ENCODE results near the gene NPHP1. TPM values are rescaled to one million over a fixed set of nuclear protein-coding genes. Genes with fewer than 3 reads are reported as not detected.

NPHP1 gene
- total and polyA plus RNA-seq, 4 donors = 0.33 to 0.88 (median 0.35) TPM

- TF ChIP-seq FOXA1 (IDR thresholded peaks at IDR 0.05) (no peak), JUND (IDR thresholded peaks at IDR 0.05) (no peak)
Observed at GRCh38 chr2:110126086-110126773, 78.6 kb downstream of the NPHP1 start (continued).

GRCh38 chr2:110124939-110125691 lies 79.7 kb downstream of the NPHP1 start:
- Histone ChIP-seq H3K9ac (ENCODE audit: low read depth in 1 of 2, low read length in 2 of 2) (no peak overlapping the region), H3K4me1 (ENCODE audit: control insufficient read depth in 4 of 4, insufficient read depth in 4 of 4, low read length in 3 of 4) (no peaks in the 10 kb centered on the region), H3K4me3 (ENCODE audit: low read depth in 1 of 3, low read length in 3 of 3) (no peak overlapping the region), H3K36me3 (ENCODE audit: control insufficient read depth in 4 of 4, insufficient read depth in 3 of 4, low read depth in 1 of 4, low read length in 3 of 4) (no peaks in the 10 kb centered on the region), H3K27me3 (ENCODE audit: control insufficient read depth in 4 of 4, insufficient read depth in 4 of 4, low read length in 3 of 4) (no peaks in the 10 kb centered on the region), H3K9me3 (ENCODE audit: control insufficient read depth in 4 of 4, low read length in 3 of 4) (no peaks in the 10 kb centered on the region), H3K27ac (ENCODE audit: low read depth in 1 of 2, low read length in 2 of 2) (no peak overlapping the region)
- 88% methylated on average over 6 of the region's 6 CpGs for WGBS
- DNase-seq (ENCODE audit: low spot score) = no peak
- no peak for TF ChIP-seq NR2F2 (IDR thresholded peaks at IDR 0.05)
- no peak for TF ChIP-seq GABPA (IDR thresholded peaks at IDR 0.05 in 1 of 2, conservative IDR thresholded peaks at IDR 0.05 in 1 of 2)
- no peak for TF ChIP-seq SP1 (IDR thresholded peaks at IDR 0.05)
- no peak for TF ChIP-seq YY1 (IDR thresholded peaks at IDR 0.05)
- TF ChIP-seq FOXA1 (IDR thresholded peaks at IDR 0.05) = no peak
- TF ChIP-seq RAD21 (IDR thresholded peaks at IDR 0.05) = no peak
- TF ChIP-seq HNF4A (conservative IDR thresholded peaks at IDR 0.05) = no peak
- TF ChIP-seq, protein P1, sequence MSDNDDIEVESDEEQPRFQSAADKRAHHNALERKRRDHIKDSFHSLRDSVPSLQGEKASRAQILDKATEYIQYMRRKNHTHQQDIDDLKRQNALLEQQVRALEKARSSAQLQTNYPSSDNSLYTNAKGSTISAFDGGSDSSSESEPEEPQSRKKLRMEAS (IDR thresholded peaks at IDR 0.05) = no peak
- no peak for TF ChIP-seq ZBTB33 (IDR thresholded peaks at IDR 0.05)
- no peak for TF ChIP-seq TAF1 (conservative IDR thresholded peaks at IDR 0.05)
- TF ChIP-seq RXRA (IDR thresholded peaks at IDR 0.05) = no peak
- no peak for TF ChIP-seq JUND (IDR thresholded peaks at IDR 0.05)
- TF ChIP-seq HNF4G (IDR thresholded peaks at IDR 0.05) = no peak
- no peak for TF ChIP-seq CTCF (IDR thresholded peaks at IDR 0.05; ENCODE audit: low read depth, low read length, missing input control)
- TF ChIP-seq ATF3 (IDR thresholded peaks at IDR 0.05) = no peak
- TF ChIP-seq EGR1 (IDR thresholded peaks at IDR 0.05; ENCODE audit: low read depth in 2 of 2) = no peak
- TF ChIP-seq, protein P2, sequence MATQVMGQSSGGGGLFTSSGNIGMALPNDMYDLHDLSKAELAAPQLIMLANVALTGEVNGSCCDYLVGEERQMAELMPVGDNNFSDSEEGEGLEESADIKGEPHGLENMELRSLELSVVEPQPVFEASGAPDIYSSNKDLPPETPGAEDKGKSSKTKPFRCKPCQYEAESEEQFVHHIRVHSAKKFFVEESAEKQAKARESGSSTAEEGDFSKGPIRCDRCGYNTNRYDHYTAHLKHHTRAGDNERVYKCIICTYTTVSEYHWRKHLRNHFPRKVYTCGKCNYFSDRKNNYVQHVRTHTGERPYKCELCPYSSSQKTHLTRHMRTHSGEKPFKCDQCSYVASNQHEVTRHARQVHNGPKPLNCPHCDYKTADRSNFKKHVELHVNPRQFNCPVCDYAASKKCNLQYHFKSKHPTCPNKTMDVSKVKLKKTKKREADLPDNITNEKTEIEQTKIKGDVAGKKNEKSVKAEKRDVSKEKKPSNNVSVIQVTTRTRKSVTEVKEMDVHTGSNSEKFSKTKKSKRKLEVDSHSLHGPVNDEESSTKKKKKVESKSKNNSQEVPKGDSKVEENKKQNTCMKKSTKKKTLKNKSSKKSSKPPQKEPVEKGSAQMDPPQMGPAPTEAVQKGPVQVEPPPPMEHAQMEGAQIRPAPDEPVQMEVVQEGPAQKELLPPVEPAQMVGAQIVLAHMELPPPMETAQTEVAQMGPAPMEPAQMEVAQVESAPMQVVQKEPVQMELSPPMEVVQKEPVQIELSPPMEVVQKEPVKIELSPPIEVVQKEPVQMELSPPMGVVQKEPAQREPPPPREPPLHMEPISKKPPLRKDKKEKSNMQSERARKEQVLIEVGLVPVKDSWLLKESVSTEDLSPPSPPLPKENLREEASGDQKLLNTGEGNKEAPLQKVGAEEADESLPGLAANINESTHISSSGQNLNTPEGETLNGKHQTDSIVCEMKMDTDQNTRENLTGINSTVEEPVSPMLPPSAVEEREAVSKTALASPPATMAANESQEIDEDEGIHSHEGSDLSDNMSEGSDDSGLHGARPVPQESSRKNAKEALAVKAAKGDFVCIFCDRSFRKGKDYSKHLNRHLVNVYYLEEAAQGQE (IDR thresholded peaks at IDR 0.05) = no peak
- no peak for TF ChIP-seq FOXA2 (IDR thresholded peaks at IDR 0.05)
